ENCODE data around the gene CTNNAL1.
"Not testable (repeated sequence)": the region's sequence is repeated elsewhere in the genome, so short reads cannot be mapped to it uniquely, and the experiment has no call there.

Gene CTNNAL1

GRCh38 chr9:109012876-109013678 lies at the start of gene CTNNAL1:
Gene CTNNAL1, minus strand, starts transcription at chr9:109013499. Its CDS starts 57 bp downstream, at chr9:109013442.
- Histone ChIP-seq H3K36me3 (ENCODE audit: insufficient read depth, low read length) (peaks cover 4% of the 10 kb centered on the region), H3K4me1 (ENCODE audit: insufficient read depth, low read length) (peaks cover 36% of the 10 kb centered on the region), H3K4me3 (ENCODE audit: low read length) (peak within 1 kb of the TSS; percentile 81), H3K27me3 (ENCODE audit: insufficient read depth, low read length) (no peaks in the 10 kb centered on the region), H2AFZ (ENCODE audit: low read depth, low read length) (peak within 1 kb of the TSS; percentile 87), H3K9me3 (ENCODE audit: low read length) (no peaks in the 10 kb centered on the region)

- peaks cover 58% of the 10 kb centered on the region for H3K36me3 ChIP-seq (ENCODE audit: insufficient read depth, low read length)
- H3K9me3 ChIP-seq (ENCODE audit: low read length), result no peaks in the 10 kb centered on the region
- H2AFZ ChIP-seq (ENCODE audit: low read depth, low read length), result no peak overlapping the region
- H3K27me3 ChIP-seq (ENCODE audit: insufficient read depth, low read length), result no peaks in the 10 kb centered on the region
- H3K4me1 ChIP-seq (ENCODE audit: insufficient read depth, low read length), result no peaks in the 10 kb centered on the region
- H3K4me3 ChIP-seq (ENCODE audit: low read length), result no peak overlapping the region
Measured at GRCh38 chr9:109062543-109062942, 49.2 kb upstream of the CTNNAL1 start.

- Histone ChIP-seq H3K9me3 (ENCODE audit: low read length) (no peaks in the 10 kb centered on the region), H3K4me1 (ENCODE audit: insufficient read depth, low read length) (no peaks in the 10 kb centered on the region), H3K4me3 (ENCODE audit: low read length) (no peak overlapping the region), H3K36me3 (ENCODE audit: insufficient read depth, low read length) (peaks cover 61% of the 10 kb centered on the region), H2AFZ (ENCODE audit: low read depth, low read length) (no peak overlapping the region), H3K27me3 (ENCODE audit: insufficient read depth, low read length) (no peaks in the 10 kb centered on the region)
Measured at GRCh38 chr9:109060191-109060590, 46.9 kb upstream of the CTNNAL1 start.

- not testable (repeated sequence) for H3K27me3 ChIP-seq (ENCODE audit: insufficient read depth, low read length); H2AFZ ChIP-seq (ENCODE audit: low read depth, low read length); H3K9me3 ChIP-seq (ENCODE audit: low read length); H3K4me3 ChIP-seq (ENCODE audit: low read length)
- Histone ChIP-seq H3K4me1 (ENCODE audit: insufficient read depth, low read length) (peaks cover 11% of the 10 kb centered on the region), H3K36me3 (ENCODE audit: insufficient read depth, low read length) (peaks cover 69% of the 10 kb centered on the region)
Measured at GRCh38 chr9:109053121-109053520, 39.8 kb upstream of the CTNNAL1 start.

- no peak overlapping the region for H2AFZ ChIP-seq (ENCODE audit: low read depth, low read length)
- H3K4me3 ChIP-seq (ENCODE audit: low read length), result no peak overlapping the region
- peaks cover 76% of the 10 kb centered on the region for H3K36me3 ChIP-seq (ENCODE audit: insufficient read depth, low read length)
- no peaks in the 10 kb centered on the region for H3K9me3 ChIP-seq (ENCODE audit: low read length)
- peaks cover 11% of the 10 kb centered on the region for H3K4me1 ChIP-seq (ENCODE audit: insufficient read depth, low read length)
- no peaks in the 10 kb centered on the region for H3K27me3 ChIP-seq (ENCODE audit: insufficient read depth, low read length)
Measured at GRCh38 chr9:109052416-109052815, 39.1 kb upstream of the CTNNAL1 start.

- no peak overlapping the region for H3K4me3 ChIP-seq (ENCODE audit: low read length)
- no peaks in the 10 kb centered on the region for H3K9me3 ChIP-seq (ENCODE audit: low read length)
- no peaks in the 10 kb centered on the region for H3K27me3 ChIP-seq (ENCODE audit: insufficient read depth, low read length)
- H2AFZ ChIP-seq (ENCODE audit: low read depth, low read length), result no peak overlapping the region
- H3K4me1 ChIP-seq (ENCODE audit: insufficient read depth, low read length), result peaks cover 11% of the 10 kb centered on the region
- peaks cover 77% of the 10 kb centered on the region for H3K36me3 ChIP-seq (ENCODE audit: insufficient read depth, low read length)
Measured at GRCh38 chr9:109051733-109052132, 38.4 kb upstream of the CTNNAL1 start.

GRCh38 chr9:109050444-109050843 lies 37.1 kb upstream of the CTNNAL1 start:
- Histone ChIP-seq H3K4me3 (ENCODE audit: low read length) (no peak overlapping the region), H3K36me3 (ENCODE audit: insufficient read depth, low read length) (peaks cover 80% of the 10 kb centered on the region), H2AFZ (ENCODE audit: low read depth, low read length) (no peak overlapping the region), H3K4me1 (ENCODE audit: insufficient read depth, low read length) (peaks cover 11% of the 10 kb centered on the region), H3K9me3 (ENCODE audit: low read length) (no peaks in the 10 kb centered on the region), H3K27me3 (ENCODE audit: insufficient read depth, low read length) (no peaks in the 10 kb centered on the region)

- H3K36me3 ChIP-seq (ENCODE audit: insufficient read depth, low read length), result peaks cover 81% of the 10 kb centered on the region
Measured at GRCh38 chr9:109048822-109049221, 35.5 kb upstream of the CTNNAL1 start.

GRCh38 chr9:109047259-109047658 lies 34.0 kb upstream of the CTNNAL1 start:
- Histone ChIP-seq H3K36me3 (ENCODE audit: insufficient read depth, low read length) (peaks cover 80% of the 10 kb centered on the region), H3K4me1 (ENCODE audit: insufficient read depth, low read length) (peaks cover 2% of the 10 kb centered on the region), H3K4me3 (ENCODE audit: low read length) (no peak overlapping the region), H3K9me3 (ENCODE audit: low read length) (peaks cover 2% of the 10 kb centered on the region), H3K27me3 (ENCODE audit: insufficient read depth, low read length) (no peaks in the 10 kb centered on the region), H2AFZ (ENCODE audit: low read depth, low read length) (no peak overlapping the region)

More at GRCh38 chr9:109048822-109049221, 35.5 kb upstream of the CTNNAL1 start:
- no peak overlapping the region for H3K4me3 ChIP-seq (ENCODE audit: low read length)
- H3K9me3 ChIP-seq (ENCODE audit: low read length), result no peaks in the 10 kb centered on the region
- H3K4me1 ChIP-seq (ENCODE audit: insufficient read depth, low read length), result peaks cover 11% of the 10 kb centered on the region
- no peaks in the 10 kb centered on the region for H3K27me3 ChIP-seq (ENCODE audit: insufficient read depth, low read length)
- H2AFZ ChIP-seq (ENCODE audit: low read depth, low read length), result no peak overlapping the region

- Histone ChIP-seq H2AFZ (ENCODE audit: low read depth, low read length) (no peak overlapping the region), H3K4me3 (ENCODE audit: low read length) (no peak overlapping the region), H3K36me3 (ENCODE audit: insufficient read depth, low read length) (peaks cover 77% of the 10 kb centered on the region), H3K27me3 (ENCODE audit: insufficient read depth, low read length) (no peaks in the 10 kb centered on the region), H3K4me1 (ENCODE audit: insufficient read depth, low read length) (no peaks in the 10 kb centered on the region), H3K9me3 (ENCODE audit: low read length) (peaks cover 2% of the 10 kb centered on the region)
Measured at GRCh38 chr9:109046346-109046745, 33.0 kb upstream of the CTNNAL1 start.

- Histone ChIP-seq H3K36me3 (ENCODE audit: insufficient read depth, low read length) (peaks cover 56% of the 10 kb centered on the region), H2AFZ (ENCODE audit: low read depth, low read length) (no peak overlapping the region), H3K4me3 (ENCODE audit: low read length) (no peak overlapping the region), H3K4me1 (ENCODE audit: insufficient read depth, low read length) (no peaks in the 10 kb centered on the region), H3K9me3 (ENCODE audit: low read length) (peaks cover 2% of the 10 kb centered on the region), H3K27me3 (ENCODE audit: insufficient read depth, low read length) (no peaks in the 10 kb centered on the region)
Measured at GRCh38 chr9:109043578-109043977, 30.3 kb upstream of the CTNNAL1 start.

GRCh38 chr9:109040571-109040970 lies 27.3 kb upstream of the CTNNAL1 start:
- no peaks in the 10 kb centered on the region for H3K27me3 ChIP-seq (ENCODE audit: insufficient read depth, low read length)
- H2AFZ ChIP-seq (ENCODE audit: low read depth, low read length), result no peak overlapping the region
- H3K36me3 ChIP-seq (ENCODE audit: insufficient read depth, low read length), result peaks cover 46% of the 10 kb centered on the region
- no peak overlapping the region for H3K4me3 ChIP-seq (ENCODE audit: low read length)
- peaks cover 2% of the 10 kb centered on the region for H3K9me3 ChIP-seq (ENCODE audit: low read length)
- H3K4me1 ChIP-seq (ENCODE audit: insufficient read depth, low read length), result no peaks in the 10 kb centered on the region

- Histone ChIP-seq H3K9me3 (ENCODE audit: low read length) (peaks cover 2% of the 10 kb centered on the region), H3K36me3 (ENCODE audit: insufficient read depth, low read length) (peaks cover 41% of the 10 kb centered on the region), H2AFZ (ENCODE audit: low read depth, low read length) (no peak overlapping the region), H3K27me3 (ENCODE audit: insufficient read depth, low read length) (no peaks in the 10 kb centered on the region), H3K4me3 (ENCODE audit: low read length) (no peak overlapping the region), H3K4me1 (ENCODE audit: insufficient read depth, low read length) (no peaks in the 10 kb centered on the region)
Measured at GRCh38 chr9:109039539-109039938, 26.2 kb upstream of the CTNNAL1 start.

Data from neuron (in vitro differentiated cells).